H9 (cell line): ENCODE data around the gene NXNL2. TPM values are rescaled to one million over a fixed set of nuclear protein-coding genes. Genes with fewer than 3 reads are reported as not detected.

ENCODE experiments used
- DNase-seq: peaks from one replicate; pipeline ENCODE4 v3.0.0-alpha.2; 2017
- H2AFZ ChIP-seq: one replicate; pipeline ENCODE4 v1.6.1; 2013; ENCODE audit warnings: mild to moderate bottlenecking, low read length, control low read depth, moderate library complexity
- H2AK5ac ChIP-seq: 2 replicates; pipeline ENCODE4 v1.6.1; 2013; ENCODE audit warnings: low read length, control low read depth, mixed read lengths; ENCODE audit not compliant: insufficient read length
- H2BK120ac ChIP-seq: one replicate; pipeline ENCODE4 v1.6.1; 2013; ENCODE audit warnings: low read depth, mild to moderate bottlenecking, low read length, control low read depth, inconsistent platforms; ENCODE audit not compliant: poor library complexity, severe bottlenecking
- H2BK12ac ChIP-seq: 2 replicates; pipeline ENCODE4 v1.6.1; 2013; ENCODE audit warnings: low read length, control low read depth, mixed read lengths, low read depth; ENCODE audit not compliant: insufficient read length
- H2BK15ac ChIP-seq: 2 replicates; pipeline ENCODE4 v1.6.1; 2013; ENCODE audit warnings: low read depth, low read length, control low read depth
- H2BK20ac ChIP-seq: one replicate; pipeline ENCODE4 v1.6.1; 2013; ENCODE audit warnings: low read depth, mild to moderate bottlenecking, low read length, control low read depth, inconsistent platforms; ENCODE audit not compliant: poor library complexity, severe bottlenecking
- H2BK5ac ChIP-seq: 2 replicates; pipeline ENCODE4 v1.6.1; 2013; ENCODE audit warnings: low read length, control low read depth, mixed read lengths; ENCODE audit not compliant: insufficient read length
- H3K14ac ChIP-seq: 2 replicates; pipeline ENCODE4 v1.6.1; 2013; ENCODE audit warnings: low read length, control low read depth; ENCODE audit not compliant: insufficient read depth
- H3K18ac ChIP-seq: 2 replicates; pipeline ENCODE4 v1.6.1; 2013; ENCODE audit warnings: low read depth, mild to moderate bottlenecking, mixed read lengths, low read length, control low read depth; ENCODE audit not compliant: insufficient read length
- H3K23ac ChIP-seq: 2 replicates; pipeline ENCODE4 v1.6.1; 2013; ENCODE audit warnings: low read length, control low read depth, mixed read lengths, low read depth; ENCODE audit not compliant: insufficient read length
- H3K23me2 ChIP-seq: 2 replicates; pipeline ENCODE4 v1.6.1; 2013; ENCODE audit warnings: low read depth, mild to moderate bottlenecking, mixed read lengths, low read length, control low read depth; ENCODE audit not compliant: insufficient read length, poor library complexity, severe bottlenecking
- H3K27ac ChIP-seq: 2 replicates; pipeline ENCODE4 v1.5.1; 2013; ENCODE audit warnings: low read length, control low read depth, mixed read lengths, low read depth; ENCODE audit not compliant: insufficient read length
- H3K27me3 ChIP-seq: 2 replicates; pipeline ENCODE4 v1.6.1; 2013; ENCODE audit warnings: low read length, control low read depth, inconsistent platforms; ENCODE audit not compliant: insufficient read depth
- H3K4ac ChIP-seq: 2 replicates; pipeline ENCODE4 v1.6.1; 2013; ENCODE audit warnings: low read depth, mild to moderate bottlenecking, control low read depth, inconsistent platforms, low read length, moderate library complexity
- H3K4me1 ChIP-seq: 2 replicates; pipeline ENCODE4 v1.6.1; 2013; ENCODE audit warnings: low read length, control low read depth, inconsistent platforms; ENCODE audit not compliant: insufficient read depth
- H3K4me2 ChIP-seq: 2 replicates; pipeline ENCODE4 v1.6.1; 2013; ENCODE audit warnings: low read length, control low read depth, mixed read lengths; ENCODE audit not compliant: insufficient read length, insufficient read depth
- H3K56ac ChIP-seq: 2 replicates; pipeline ENCODE4 v1.6.1; 2013; ENCODE audit warnings: low read depth, mild to moderate bottlenecking, mixed read lengths, low read length, control low read depth; ENCODE audit not compliant: insufficient read length
- H3K79me1 ChIP-seq: 2 replicates; pipeline ENCODE4 v1.6.1; 2013; ENCODE audit warnings: low read depth, mild to moderate bottlenecking, moderate library complexity, low read length, control low read depth, inconsistent platforms; ENCODE audit not compliant: insufficient read depth, poor library complexity, severe bottlenecking
- H3K79me2 ChIP-seq: 2 replicates; pipeline ENCODE4 v1.6.1; 2013; ENCODE audit warnings: low read length, control low read depth, inconsistent platforms; ENCODE audit not compliant: insufficient read depth
- H3K9ac ChIP-seq: 2 replicates; pipeline ENCODE4 v1.6.1; 2013; ENCODE audit warnings: low read length, control low read depth, mixed read lengths; ENCODE audit not compliant: insufficient read length; ENCODE audit errors: extremely low read depth
- H3K9me3 ChIP-seq: one replicate; pipeline ENCODE4 v1.6.1; 2013; ENCODE audit warnings: low read depth, low read length, inconsistent platforms; ENCODE audit not compliant: control insufficient read depth
- H3T11ph ChIP-seq: one replicate; pipeline ENCODE4 v1.6.1; 2013; ENCODE audit warnings: mild to moderate bottlenecking, low read length, control low read depth, inconsistent platforms
- H4K20me1 ChIP-seq: one replicate; pipeline ENCODE4 v1.6.1; 2013; ENCODE audit not compliant: control insufficient read depth, insufficient read length, insufficient read depth
- H4K5ac ChIP-seq: 2 replicates; pipeline ENCODE4 v1.6.1; 2013; ENCODE audit warnings: low read depth, mild to moderate bottlenecking, mixed read lengths, low read length, control low read depth; ENCODE audit not compliant: insufficient read length
- H4K8ac ChIP-seq: replicated peaks from 2 replicates; pipeline ENCODE4 v1.6.1; 2013; ENCODE audit warnings: low read length, control low read depth, mixed read lengths, low read depth; ENCODE audit not compliant: insufficient read length
- H4K91ac ChIP-seq: 2 replicates; pipeline ENCODE4 v1.6.1; 2013; ENCODE audit warnings: low read depth, mild to moderate bottlenecking, moderate library complexity, mixed read lengths, low read length, control low read depth; ENCODE audit not compliant: insufficient read length
- H3K27ac Mint-ChIP-seq, 3 experiments: 2 replicates in 2 of 3; 3 replicates in 1 of 3; pipeline ENCODE4 v1.8.0; 2020 to 2021; ENCODE audit warnings: mixed read lengths in 3 of 3, mild to moderate bottlenecking in 1 of 3, moderate library complexity in 1 of 3
- H3K27me3 Mint-ChIP-seq: 2 replicates; pipeline ENCODE4 v1.8.0; 2021; ENCODE audit warnings: low read depth, mild to moderate bottlenecking, moderate library complexity, mixed read lengths
- H3K36me3 Mint-ChIP-seq, 3 experiments: 2 replicates in 2 of 3; 3 replicates in 1 of 3; pipeline ENCODE4 v1.8.0; 2020 to 2021; ENCODE audit warnings: low read depth in 3 of 3, mixed read lengths in 3 of 3; ENCODE audit not compliant: insufficient read depth in 1 of 3
- H3K4me1 Mint-ChIP-seq, 2 experiments: 2 replicates each; pipeline ENCODE4 v1.8.0; 2020; ENCODE audit warnings: mixed read lengths in 2 of 2
- H3K4me3 Mint-ChIP-seq, 2 experiments: 2 replicates in 1 of 2; 3 replicates in 1 of 2; pipeline ENCODE4 v1.8.0; 2020 to 2021; ENCODE audit warnings: mild to moderate bottlenecking in 2 of 2, mixed read lengths in 2 of 2, moderate library complexity in 1 of 2
- H3K9me3 Mint-ChIP-seq, 2 experiments: 2 replicates in 1 of 2; 3 replicates in 1 of 2; pipeline ENCODE4 v1.8.0; 2020; ENCODE audit warnings: mild to moderate bottlenecking in 2 of 2, mixed read lengths in 2 of 2, moderate library complexity in 1 of 2
- WGBS: extraction: QIAGEN DNeasy Blood & Tissue Kit; methylation state at CpG from one replicate; pipeline ENCODE4 v1.1.7; 2013; ENCODE audit warnings: missing lambda C conversion rate, low lambda C conversion rate, mixed read lengths; ENCODE audit not compliant: insufficient read length; ENCODE audit errors: extremely low coverage; 5-methylcytosine and 5-hydroxymethylcytosine counted together
- total RNA-seq: library from RNA; stranded (reverse); gene quantifications from 2 replicates; pipeline ENCODE4 v1.2.1, GENCODE V29; 2021
- TF ChIP-seq, protein P1 (sequence below): fragments of 200-600 bp; sonication (generic); conservative IDR thresholded peaks from 3 replicates; pipeline ENCODE4 v1.8.0; 2021; ENCODE audit warnings: antibody characterized with exemption, mild to moderate bottlenecking

The NXNL2 gene
- total RNA-seq, 1 experiment from 2014 or later: 0.57 TPM

DNA sequence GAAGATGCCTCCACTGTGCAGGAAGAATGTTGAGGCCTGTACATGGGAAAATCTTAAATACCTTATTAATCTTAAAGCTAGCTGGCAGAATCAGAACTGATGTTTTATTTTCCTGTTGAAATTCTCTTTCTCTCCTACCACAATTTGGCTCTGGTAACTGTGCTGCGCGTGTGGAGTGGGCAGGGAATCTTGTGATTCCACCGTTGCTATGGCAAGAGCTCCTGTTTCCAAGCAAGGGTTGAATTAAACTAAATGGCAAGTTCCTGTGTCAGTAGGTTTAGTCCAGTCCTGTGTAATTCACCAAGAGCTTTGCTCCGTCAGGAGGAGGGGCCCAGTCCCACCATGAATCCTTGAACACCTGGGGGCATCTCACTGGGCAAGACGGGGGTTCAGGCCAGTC, 36.4 kb downstream of the NXNL2 start:
- no peak overlapping the region for H3K4ac ChIP-seq
- no peak overlapping the region for H3K18ac ChIP-seq
- no peak overlapping the region for H3K4me3 Mint-ChIP-seq
- TF ChIP-seq, protein P1, sequence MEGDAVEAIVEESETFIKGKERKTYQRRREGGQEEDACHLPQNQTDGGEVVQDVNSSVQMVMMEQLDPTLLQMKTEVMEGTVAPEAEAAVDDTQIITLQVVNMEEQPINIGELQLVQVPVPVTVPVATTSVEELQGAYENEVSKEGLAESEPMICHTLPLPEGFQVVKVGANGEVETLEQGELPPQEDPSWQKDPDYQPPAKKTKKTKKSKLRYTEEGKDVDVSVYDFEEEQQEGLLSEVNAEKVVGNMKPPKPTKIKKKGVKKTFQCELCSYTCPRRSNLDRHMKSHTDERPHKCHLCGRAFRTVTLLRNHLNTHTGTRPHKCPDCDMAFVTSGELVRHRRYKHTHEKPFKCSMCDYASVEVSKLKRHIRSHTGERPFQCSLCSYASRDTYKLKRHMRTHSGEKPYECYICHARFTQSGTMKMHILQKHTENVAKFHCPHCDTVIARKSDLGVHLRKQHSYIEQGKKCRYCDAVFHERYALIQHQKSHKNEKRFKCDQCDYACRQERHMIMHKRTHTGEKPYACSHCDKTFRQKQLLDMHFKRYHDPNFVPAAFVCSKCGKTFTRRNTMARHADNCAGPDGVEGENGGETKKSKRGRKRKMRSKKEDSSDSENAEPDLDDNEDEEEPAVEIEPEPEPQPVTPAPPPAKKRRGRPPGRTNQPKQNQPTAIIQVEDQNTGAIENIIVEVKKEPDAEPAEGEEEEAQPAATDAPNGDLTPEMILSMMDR: no peak
- H4K91ac ChIP-seq: no peak overlapping the region
- H3K27me3 Mint-ChIP-seq: no peaks in the 10 kb centered on the region; the same call in 1 of the 2 replicates
- no peak overlapping the region for H4K5ac ChIP-seq
- no peak overlapping the region for H3K4me2 ChIP-seq
- no peaks in the 10 kb centered on the region for H3K36me3 Mint-ChIP-seq
- no peaks in the 10 kb centered on the region for H3K79me1 ChIP-seq
- no peak overlapping the region for H3K9ac ChIP-seq
- no CpG with 5 or more reads among the region's 5 CpGs for WGBS
- H2BK5ac ChIP-seq: no peak overlapping the region
- H2AFZ ChIP-seq: no peak overlapping the region
- H3K14ac ChIP-seq: no peak overlapping the region
- H3K4me1 Mint-ChIP-seq: peaks cover 0 to 3% of the 10 kb centered on the region in 2 experiments; a peak in 2 of 4 replicates
- no peaks in the 10 kb centered on the region for H3K27me3 ChIP-seq
- H2AK5ac ChIP-seq: no peak overlapping the region
- H2BK20ac ChIP-seq: no peak overlapping the region
- no peaks in the 10 kb centered on the region for H3K4me1 ChIP-seq
- DNase-seq: no peak
- no peaks in the 10 kb centered on the region for H3K9me3 ChIP-seq
- H3K79me2 ChIP-seq: no peaks in the 10 kb centered on the region
- no peak overlapping the region for H3K56ac ChIP-seq
- H3K23me2 ChIP-seq: no peaks in the 10 kb centered on the region
- H3K27ac ChIP-seq: no peak overlapping the region
- H3K23ac ChIP-seq: no peak overlapping the region
- no peak overlapping the region for H2BK12ac ChIP-seq
- no peaks in the 10 kb centered on the region; a peak in 1 of 5 replicates for H3K9me3 Mint-ChIP-seq
- H2BK15ac ChIP-seq: no peak overlapping the region
- H3T11ph ChIP-seq: no peak overlapping the region
- no peaks in the 10 kb centered on the region for H4K20me1 ChIP-seq
- H4K8ac ChIP-seq: no peak overlapping the region
- no peak overlapping the region for H2BK120ac ChIP-seq
- peak overlapping the region in 1 of 3 experiments; percentile 70; a peak in 1 of 7 replicates for H3K27ac Mint-ChIP-seq
